ENCODE data around the gene GPATCH11. TPM values are rescaled to one million over a fixed set of nuclear protein-coding genes. Genes with fewer than 3 reads are reported as not detected.

Gene GPATCH11
- 1.1 and 1.5 TPM in 2 replicates for total RNA-seq (2014; rRNA removed; shearing (Covaris generic))

DNA sequence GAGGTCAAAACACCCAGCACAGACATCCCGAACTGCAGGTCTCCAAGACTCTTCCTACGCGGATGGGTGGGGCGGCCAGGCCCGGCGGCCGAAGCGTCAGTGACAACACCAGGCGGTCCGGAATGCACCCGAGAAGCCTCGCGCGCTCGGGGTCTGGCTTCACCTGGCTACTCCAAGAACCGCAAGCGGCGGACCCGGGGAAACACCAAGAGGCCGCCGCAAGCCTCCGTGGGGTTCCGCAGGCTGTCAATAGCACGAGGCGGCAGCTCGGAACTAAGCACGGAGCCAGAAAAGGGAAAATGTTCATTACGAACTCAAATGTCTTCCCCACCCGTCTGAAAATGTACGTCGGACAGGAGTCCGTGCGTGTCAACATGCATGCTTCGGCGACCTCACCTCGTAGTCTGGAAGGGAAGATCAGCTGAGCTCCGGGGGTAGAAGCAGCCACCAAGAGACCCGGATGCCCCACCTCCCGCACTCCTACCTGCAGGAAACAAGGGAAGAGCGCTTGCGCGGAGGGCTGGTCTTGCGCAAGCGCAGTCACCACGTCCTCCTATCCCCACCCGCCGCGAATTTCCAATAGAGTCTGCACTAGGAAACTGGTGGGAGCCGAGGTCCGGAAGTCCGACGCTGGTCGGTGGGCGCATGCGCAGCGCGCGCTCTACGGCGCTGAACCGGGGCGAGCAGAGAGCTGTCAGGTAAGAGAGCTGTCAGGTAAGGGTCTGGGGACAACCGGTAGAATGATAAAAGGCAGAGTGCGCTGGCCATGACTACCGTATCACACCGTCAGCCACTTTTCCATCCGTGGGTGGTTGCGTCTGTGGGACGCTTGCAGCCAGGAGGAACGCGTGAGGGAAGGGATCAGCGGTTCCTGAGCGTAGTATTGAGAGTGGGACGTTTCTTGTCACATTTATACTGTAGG lies at the start of gene GPATCH11, which contains the start of gene HEATR5B:
GPATCH11 (plus strand) TSS at position 646 of the 922 bp plus-strand sequence. CDS start 3,864 bp downstream, outside the sequence.
HEATR5B (minus strand) TSS at position 500 of the 922 bp plus-strand sequence. CDS start 958 bp downstream, outside the sequence.
- DNase-seq (ENCODE audit: low spot score): peak; percentile 96

DNA sequence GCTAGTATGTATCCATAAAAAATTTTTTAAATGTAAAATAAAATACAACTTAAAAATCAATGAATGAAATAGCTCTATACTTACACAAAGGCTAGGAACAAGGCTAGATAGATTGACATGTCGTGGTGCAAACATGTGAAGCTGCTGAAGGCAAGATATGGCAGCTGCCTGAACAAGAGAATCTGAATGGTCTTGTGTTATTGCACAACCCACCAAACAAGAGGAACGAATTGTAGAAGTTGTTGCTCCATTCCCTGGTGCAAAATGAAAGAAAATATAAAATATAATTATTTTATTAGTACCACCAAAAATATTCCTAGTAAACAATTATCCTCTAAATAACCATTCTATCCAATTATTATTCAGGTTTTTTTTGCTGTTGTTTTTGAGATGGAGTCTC lies 46.5 kb upstream of the GPATCH11 start:
- no peak for DNase-seq (ENCODE audit: low spot score)

DNA sequence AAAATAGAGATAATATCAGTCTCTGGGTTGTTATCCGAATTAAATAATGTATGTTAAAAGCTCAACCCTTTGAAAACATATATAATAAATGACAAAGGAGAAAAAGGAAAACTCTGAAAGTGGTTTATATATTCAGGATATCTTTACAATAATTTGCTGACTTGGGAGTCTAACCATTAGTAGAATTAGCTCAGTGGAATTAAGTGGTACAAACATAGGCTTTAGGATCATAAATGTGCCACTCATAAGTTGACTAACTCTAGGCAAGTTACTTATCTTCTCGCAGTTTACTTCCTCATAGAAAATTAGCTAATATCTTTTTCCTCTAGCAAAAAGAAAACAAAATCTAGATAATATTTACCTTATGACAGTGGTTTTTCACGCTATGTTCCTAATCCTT lies 44.7 kb upstream of the GPATCH11 start:
- no peak for DNase-seq (ENCODE audit: low spot score)

DNA sequence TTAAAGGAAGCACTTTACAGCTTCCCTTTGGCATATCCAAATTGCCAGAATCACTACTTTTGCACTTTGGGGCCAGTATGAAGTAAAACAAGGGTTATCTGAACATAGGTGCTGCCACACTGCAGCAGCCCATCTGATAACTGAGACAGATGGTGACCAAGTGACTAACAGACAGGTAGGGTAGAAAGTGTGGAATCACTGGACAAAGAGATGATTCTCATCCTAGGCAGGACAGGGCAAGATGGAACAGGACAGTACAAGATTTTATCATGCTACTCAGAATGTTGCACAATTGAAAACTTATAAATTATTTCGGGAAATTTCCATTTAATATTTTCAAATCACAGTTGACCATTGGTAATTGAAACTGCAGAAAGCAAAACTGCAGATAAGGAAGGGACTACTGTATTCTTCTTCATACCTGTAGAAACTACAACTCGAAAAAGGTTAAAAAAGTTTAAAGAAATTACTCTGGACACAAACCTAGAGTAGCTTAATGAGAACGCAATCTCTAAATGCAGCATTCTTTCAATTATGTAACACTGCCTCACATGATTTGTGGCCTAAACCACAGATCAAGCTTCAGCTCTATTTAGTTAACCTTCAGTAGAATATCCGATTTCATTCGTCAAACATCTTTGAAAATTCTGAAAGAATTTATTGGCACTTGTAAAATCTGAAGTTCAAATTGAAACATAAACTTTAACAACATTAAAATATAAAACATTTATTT lies 31.6 kb upstream of the GPATCH11 start:
- no peak for DNase-seq (ENCODE audit: low spot score)

DNA sequence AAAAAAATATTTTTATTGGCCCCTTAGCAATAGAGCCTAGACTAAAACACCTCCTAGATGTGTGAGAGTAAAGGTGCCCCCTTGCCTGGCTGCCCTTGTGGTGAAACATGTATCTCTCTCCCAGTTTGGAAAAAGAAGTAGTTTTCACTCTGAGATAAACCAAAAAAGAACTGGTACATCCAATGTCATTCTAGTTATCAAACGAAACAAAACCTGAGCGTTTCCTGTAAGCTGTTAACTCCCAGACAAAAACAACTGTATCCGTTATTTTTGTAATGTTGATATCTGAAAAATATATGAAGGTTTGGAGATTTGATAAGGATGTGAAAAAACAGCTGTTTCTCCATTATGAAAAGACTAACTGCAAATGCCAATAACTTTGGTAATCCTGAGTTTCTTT lies 24.5 kb upstream of the GPATCH11 start:
- DNase-seq (ENCODE audit: low spot score): no peak

DNA sequence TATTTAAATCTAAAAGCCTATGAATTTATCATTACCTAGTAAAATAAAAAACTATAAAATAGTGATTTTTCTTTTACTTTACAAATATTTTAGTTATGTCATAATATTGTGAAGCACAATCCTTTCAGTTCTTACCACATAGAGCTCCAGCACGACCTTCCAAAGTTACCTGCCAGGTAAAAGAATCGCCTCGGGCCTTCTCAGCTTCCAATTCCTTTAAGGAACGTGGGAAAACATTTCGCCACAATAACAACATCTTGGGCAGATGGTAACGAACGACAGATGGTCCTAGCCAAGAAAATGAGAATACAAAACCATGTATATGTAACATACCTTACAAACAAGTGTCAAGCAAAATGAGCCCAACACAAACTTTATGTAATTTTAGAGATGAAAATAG lies 23.9 kb upstream of the GPATCH11 start:
- DNase-seq (ENCODE audit: low spot score): no peak

DNA sequence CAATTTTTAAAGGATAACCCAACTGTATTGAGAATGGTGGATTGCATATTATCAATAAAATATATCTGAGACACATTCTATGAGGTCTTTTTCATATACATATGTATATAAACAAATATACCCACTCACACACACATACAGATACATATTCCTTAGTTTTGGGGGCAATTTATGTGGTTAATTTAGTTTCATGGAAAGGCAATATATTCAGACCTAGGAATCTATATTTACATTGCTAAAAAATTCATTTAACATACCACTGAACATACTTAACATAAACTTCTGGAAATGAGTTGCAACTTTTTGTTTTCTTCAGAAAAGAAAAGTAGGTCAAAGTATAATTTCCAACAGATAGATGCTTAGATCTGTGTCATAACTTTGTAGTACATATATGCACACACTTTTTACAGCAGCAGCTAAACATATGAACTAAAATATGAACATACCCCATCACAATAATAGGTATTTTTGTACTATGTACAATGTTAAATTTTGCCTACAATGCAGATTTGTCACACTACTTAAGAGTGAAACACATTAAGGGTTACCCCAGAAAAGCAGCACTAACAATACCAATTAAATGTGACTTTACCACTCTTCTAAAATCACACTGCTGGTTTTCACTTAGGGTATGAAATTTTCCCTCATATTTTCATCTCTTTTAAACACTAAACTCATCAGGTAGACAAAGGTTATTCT lies 23.2 kb upstream of the GPATCH11 start:
- no peak for DNase-seq (ENCODE audit: low spot score)

DNA sequence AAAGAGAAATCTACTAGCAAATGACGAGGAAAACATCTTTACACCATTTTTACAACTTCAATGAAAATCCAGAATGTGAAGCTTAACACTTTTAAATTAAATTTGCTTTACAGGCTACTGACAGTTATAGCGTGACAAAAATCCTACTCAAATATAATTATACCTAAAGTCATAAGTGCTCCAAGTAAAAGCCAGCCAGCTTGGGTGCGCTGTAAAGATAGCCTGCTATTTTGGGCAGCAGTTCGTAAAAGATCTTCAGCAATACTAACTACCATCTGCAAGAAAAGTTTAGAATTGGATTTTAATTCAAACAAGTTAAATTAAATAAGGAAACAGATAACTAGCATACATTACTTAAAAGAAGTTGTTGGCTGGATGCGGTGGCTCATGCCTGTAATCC lies 22.5 kb upstream of the GPATCH11 start:
- DNase-seq (ENCODE audit: low spot score): no peak

DNA sequence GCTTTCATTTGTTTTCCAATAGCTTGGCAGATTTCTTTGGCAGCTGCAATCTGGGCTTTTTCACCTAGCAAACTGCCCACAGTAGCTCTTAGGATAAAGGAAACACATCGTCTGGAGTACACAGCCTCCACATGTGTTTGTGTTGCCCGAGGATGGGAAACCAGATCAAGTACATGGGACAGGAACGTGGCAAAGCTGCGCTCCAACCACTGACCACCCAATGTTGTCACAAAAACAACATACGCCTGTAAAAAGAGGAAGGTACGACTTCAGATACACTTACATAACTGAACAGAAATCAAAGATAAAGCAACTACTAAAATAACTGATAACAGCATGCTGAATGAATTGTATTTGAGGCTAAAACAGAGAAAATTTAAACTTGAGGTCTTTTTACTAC lies 15.6 kb upstream of the GPATCH11 start:
- DNase-seq (ENCODE audit: low spot score): no peak

DNA sequence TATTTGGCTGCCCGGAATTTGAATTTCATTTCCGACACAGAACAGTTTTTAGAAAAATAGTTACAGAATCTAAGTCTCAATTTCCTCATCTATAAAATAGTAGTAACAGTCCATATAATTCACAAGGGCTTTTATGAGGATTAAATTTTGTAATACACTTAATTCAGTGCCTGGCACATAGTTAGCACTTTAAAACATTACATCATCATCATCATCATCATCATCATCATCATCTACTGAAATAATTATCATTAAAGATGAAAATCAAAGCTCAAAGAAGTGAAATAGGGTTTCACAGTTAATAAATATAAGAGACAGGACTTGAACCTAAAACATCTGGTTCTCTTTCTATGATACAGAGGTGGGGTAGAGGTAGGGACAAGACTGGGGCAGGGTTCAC lies 13.4 kb upstream of the GPATCH11 start:
- no peak for DNase-seq (ENCODE audit: low spot score)

DNA sequence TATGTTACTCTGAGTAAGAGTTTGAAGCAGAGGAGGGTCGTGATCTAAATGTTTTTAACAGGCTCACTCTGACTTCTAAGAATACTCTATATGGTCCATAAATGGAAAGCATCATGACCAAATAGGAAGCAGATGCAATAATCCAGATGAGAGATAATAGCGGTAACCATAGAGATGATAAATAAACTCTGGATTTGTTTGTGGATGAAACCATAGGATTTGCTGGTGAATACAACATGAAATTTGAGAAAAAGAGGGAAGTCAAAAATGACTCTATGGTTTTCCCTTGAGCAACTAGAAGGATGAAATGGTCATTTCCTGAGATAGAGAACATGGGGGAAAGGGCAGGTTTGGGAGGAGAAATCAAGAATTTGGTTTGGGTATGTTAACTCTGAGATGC lies 4.1 kb upstream of the GPATCH11 start:
- DNase-seq (ENCODE audit: low spot score): no peak

DNA sequence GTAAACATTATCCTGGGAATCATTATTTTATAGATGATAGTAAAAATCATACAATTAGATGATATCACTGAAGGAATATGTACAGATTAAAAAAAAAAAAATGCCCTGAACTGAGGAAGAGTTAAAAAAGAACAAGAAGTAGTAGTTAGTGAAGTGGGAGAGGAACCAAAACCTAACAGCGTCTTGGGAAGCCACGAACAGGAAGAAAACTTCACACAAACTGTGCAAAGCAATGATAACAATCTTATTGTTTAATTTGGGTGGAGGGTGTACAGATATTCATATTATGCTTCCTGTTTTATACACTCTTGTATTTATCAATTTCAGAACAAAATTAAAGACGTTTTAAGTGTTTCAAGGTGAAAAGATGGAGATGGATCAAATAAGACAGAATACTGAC lies 3.6 kb upstream of the GPATCH11 start:
- no peak for DNase-seq (ENCODE audit: low spot score)

DNA sequence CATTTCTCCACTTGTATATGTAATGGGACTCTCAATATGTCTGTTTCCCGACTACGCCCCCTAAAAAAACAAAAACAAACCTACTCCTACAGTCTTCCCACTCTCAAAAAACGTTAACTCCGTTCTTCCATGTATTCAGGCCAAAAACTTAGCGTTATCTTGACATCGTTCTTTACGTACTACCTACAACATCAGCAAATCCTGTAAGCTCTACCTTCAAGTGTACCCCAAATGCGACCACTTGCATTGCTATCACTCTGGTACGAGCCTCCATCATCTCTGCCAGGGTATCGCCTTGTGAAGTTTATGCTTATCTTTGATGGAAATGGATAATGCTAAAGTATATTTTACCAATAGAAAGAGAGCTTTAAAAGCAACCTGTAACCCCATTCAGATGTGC lies 479 bp downstream of the GPATCH11 start:
- DNase-seq (ENCODE audit: low spot score): no peak

DNA sequence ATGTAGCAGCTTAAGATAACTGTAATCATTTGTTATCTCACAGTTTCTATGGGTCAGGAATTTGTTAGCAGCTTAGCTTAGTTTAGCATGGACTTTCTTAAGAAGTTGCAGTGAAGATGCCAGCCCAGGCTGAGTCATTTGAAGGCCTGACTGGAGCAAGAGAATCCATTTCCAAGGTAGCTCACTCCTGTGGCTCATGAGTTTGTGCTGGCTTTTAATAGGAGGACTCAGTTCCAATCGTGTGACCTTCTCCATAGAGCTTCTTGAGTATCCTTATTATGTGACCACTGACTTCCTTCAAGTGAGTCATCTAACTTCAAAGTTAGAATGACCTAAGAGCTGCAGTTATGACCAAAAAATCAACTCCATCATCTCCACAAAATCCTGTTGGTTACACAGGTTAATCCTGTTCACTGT lies 1.4 kb downstream of the GPATCH11 start:
- no peak for DNase-seq (ENCODE audit: low spot score)

DNA sequence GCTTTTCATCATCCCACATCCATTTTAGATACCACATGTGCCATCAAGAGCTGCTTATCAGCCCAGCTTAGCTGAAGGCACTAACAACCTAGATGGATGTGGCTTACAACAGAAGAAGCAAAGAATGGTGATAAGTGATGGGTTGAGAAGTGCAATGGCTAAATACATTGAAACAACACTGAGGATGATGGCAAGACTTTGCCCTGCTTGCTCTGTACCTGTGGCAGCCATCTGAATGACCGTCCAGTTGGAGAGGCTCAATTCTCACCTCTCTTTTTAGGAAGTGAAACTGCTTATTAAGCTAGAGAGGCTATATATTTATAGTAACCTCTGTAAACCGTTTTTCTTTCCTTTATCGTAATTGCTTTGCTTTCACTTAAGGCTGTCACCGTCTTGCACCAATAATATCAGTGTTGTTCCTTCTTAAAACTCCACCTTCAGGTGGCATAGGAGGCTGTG lies 5.7 kb downstream of the GPATCH11 start:
- DNase-seq (ENCODE audit: low spot score): no peak

DNA sequence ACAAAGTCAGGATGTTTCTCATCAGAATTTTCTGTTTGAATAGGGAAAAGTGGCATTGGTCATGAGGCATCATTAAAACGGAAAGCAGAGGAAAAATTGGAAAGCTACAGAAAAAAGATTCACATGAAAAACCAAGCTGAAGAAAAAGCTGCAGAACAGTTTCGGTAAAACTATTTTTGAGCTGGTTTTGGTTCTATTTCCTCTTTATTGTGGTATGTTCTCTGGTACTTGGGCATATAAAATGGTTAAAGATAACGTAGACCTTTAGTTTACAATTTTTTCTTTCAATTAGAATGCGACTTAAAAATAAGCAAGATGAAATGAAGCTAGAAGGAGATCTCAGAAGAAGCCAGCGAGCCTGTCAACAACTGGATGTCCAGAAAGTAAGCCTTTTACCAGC lies 7.6 kb downstream of the GPATCH11 start:
- DNase-seq (ENCODE audit: low spot score): no peak

DNA sequence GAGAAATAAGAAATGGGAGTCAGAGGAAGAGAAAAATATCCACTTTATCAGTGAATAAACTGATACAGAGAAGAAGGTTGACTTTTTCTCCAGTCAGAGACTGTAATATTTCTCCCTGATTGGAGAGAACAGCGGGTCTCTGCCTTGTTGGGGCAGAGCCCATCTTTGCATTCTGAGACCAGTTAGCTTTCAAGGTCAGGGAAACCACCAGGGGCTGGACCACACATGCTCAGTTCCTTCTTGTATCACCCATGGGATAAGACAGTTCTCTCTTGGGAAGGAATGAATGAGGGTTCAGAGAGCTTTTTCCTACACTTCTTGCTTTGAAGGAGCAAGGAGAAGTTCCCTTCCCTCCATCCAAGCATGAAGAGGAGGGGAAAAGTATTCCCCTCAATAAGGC lies 12.2 kb downstream of the GPATCH11 start:
- no peak for DNase-seq (ENCODE audit: low spot score)

DNA sequence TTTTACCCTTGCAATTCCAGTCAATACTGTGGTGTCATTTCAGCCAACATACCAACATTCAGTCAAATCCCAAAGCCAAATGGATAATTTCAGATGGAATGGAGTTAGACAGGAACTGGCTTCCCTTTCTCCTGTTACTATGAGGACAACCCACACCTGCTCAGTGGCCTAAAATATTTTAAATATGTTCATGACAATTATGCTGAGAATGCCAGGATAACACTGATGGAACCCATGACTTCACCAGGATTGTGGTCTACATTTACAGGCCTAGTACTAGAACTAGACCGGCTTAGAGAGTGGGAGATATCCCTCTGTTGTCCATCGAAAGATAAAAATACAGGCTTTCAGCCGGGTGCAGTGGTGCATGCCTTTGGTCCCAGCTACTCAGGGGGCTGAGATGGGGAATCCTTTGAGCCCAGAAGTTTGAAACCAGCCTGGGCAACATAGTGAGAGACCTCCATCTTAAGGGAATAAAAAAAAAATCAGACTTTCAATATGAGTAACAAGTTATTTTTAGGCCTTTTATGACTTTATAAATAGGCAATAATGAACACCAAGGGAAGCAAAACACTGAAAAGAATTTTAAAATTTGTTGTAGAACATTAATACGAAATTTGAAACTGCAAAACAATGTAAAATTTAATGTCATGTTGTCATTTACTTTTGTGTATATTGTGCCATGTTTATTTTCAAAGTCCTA lies 14.2 kb downstream of the GPATCH11 start:
- no peak for DNase-seq (ENCODE audit: low spot score)

DNA sequence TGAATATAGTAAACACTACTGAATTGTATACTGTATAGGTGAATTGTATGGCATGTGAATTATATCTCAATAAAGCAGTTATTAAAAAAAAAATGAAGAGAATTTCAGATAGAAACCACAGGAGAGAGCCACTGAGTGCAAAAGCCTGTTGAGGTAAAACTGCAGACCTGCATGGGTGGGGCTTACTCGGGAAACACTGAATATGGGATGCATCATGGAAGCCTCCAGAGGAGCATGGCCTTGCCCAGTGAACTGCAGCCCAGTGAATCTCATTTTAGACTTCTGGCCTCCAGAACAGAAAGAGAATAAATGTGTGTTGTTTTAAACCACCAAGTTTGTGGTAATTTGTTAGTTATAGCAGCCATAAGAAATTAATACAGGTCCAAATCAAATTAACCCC lies 15.7 kb downstream of the GPATCH11 start:
- no peak for DNase-seq (ENCODE audit: low spot score)

DNA sequence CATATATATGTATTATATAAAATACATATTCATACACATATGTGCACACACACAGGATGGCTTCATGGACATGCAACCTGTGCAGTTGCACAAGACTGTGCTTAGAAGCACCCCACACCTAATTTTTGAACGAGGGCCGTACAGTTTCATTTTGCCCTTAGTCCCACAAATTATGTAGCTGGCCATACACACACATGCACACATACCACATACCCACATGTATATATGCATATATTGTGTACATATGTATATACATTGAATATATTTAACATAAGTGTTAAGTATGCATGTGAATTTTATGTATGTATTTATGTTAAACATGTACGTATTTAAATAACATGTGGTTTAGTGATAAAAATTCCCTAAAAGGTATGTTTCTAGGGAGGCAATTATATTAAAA lies 18.3 kb downstream of the GPATCH11 start:
- DNase-seq (ENCODE audit: low spot score): no peak

DNA sequence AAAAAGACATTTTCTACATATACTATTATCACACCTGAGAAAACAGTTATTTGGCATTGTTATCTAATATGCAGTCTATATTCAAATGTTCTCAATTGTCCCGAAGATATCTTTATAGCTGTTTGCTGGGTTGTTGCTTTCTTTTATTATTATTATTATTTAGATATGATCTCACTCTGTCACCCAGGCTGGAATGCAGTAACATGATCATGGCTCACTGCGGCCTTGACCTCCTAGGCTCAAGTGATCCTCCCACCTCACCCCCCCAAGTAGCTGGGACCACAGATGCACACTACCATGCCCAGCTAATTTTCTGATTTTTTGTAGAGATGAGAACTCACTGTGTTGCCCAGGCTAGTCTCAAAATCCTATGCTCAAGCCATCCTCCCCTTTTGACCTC lies 19.9 kb downstream of the GPATCH11 start:
- no peak for DNase-seq (ENCODE audit: low spot score)
